Brain microvascular endothelial cell (primary cell): ENCODE data around the gene PACS1.

Source experiments
- DNase-seq: peaks from one replicate; pipeline ENCODE4 v3.0.0-alpha.2; 2020
- H3K27ac ChIP-seq: fragments of 250-450 bp; sonication (Bioruptor Pico); 2 replicates; pipeline ENCODE4 v1.5.1; 2020; ENCODE audit warnings: mild to moderate bottlenecking, moderate library complexity
- H3K27me3 ChIP-seq: fragments of 250-450 bp; sonication (Bioruptor Pico); replicated peaks from 2 replicates; pipeline ENCODE4 v1.5.1; 2020; ENCODE audit warnings: mild to moderate bottlenecking
- H3K36me3 ChIP-seq: fragments of 250-450 bp; sonication (Bioruptor Pico); replicated peaks from 2 replicates; pipeline ENCODE4 v1.5.1; 2020; ENCODE audit warnings: mild to moderate bottlenecking
- H3K4me3 ChIP-seq: 2 replicates; pipeline ENCODE4 v1.5.1; 2011; ENCODE audit warnings: low read depth, mild to moderate bottlenecking, control low read depth, low read length, moderate library complexity
- in situ Hi-C: cut with HindIII; loops from 2 replicates; pipeline ENCODE4 v1.10.0; 2017; ENCODE audit warnings: low sequenced_read_pairs, low pct_ligation_motif_present
- TF ChIP-seq, protein P1 (sequence below): IDR thresholded peaks from 2 replicates; pipeline ENCODE4 v1.5.1; 2011; ENCODE audit warnings: low read depth, mild to moderate bottlenecking, moderate library complexity, low read length, control low read depth, inconsistent platforms; ENCODE audit errors: missing control alignments

The PACS1 gene

GRCh38 chr11:66172146-66172545, 102.1 kb downstream of the PACS1 start:
- Histone ChIP-seq H3K36me3 (no peaks in the 10 kb centered on the region), H3K4me3 (no peak overlapping the region), H3K27ac (peak overlapping the region; percentile 46), H3K27me3 (no peaks in the 10 kb centered on the region)
- in situ Hi-C loops, result no loop called here
- DNase-seq, result peak; percentile 85
- TF ChIP-seq, protein P1, sequence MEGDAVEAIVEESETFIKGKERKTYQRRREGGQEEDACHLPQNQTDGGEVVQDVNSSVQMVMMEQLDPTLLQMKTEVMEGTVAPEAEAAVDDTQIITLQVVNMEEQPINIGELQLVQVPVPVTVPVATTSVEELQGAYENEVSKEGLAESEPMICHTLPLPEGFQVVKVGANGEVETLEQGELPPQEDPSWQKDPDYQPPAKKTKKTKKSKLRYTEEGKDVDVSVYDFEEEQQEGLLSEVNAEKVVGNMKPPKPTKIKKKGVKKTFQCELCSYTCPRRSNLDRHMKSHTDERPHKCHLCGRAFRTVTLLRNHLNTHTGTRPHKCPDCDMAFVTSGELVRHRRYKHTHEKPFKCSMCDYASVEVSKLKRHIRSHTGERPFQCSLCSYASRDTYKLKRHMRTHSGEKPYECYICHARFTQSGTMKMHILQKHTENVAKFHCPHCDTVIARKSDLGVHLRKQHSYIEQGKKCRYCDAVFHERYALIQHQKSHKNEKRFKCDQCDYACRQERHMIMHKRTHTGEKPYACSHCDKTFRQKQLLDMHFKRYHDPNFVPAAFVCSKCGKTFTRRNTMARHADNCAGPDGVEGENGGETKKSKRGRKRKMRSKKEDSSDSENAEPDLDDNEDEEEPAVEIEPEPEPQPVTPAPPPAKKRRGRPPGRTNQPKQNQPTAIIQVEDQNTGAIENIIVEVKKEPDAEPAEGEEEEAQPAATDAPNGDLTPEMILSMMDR, result no peak

GRCh38 chr11:66176650-66177049, 106.6 kb downstream of the PACS1 start:
- TF ChIP-seq, protein P1, result no peak
- H3K4me3 ChIP-seq, result no peak overlapping the region

DNA sequence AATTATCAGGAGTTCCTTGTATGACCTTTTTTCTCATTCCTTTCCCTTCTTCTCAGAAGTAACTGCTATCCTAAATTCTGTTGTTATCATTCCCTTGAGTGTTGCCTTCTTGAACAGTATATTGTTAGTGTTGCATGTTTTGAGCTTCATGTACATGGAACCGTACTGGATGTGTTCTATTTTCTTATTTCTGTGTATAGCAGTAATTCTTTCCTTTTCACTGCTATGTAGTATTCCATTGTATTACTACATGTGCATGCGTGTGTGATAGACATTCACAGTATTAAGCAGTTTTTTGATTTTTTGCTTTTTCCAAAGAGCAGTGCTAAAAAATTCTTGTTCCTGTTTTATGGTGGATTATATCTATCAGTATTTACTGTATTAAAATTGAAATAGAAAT, 108.1 kb downstream of the PACS1 start:
- Histone ChIP-seq H3K36me3 (no peaks in the 10 kb centered on the region), H3K4me3 (no peak overlapping the region), H3K27me3 (no peaks in the 10 kb centered on the region), H3K27ac (no peak overlapping the region)
- TF ChIP-seq, protein P1, result no peak
- no peak for DNase-seq
- in situ Hi-C loops, result no loop called here

More at GRCh38 chr11:66176650-66177049, 106.6 kb downstream of the PACS1 start:
- Histone ChIP-seq H3K27ac (no peak overlapping the region), H3K36me3 (no peaks in the 10 kb centered on the region), H3K27me3 (no peaks in the 10 kb centered on the region)
- no peak for DNase-seq
- in situ Hi-C loops, result no loop called here

- no peak overlapping the region for H3K27ac ChIP-seq
- H3K4me3 ChIP-seq, result no peak overlapping the region
- DNase-seq, result no peak
- no peaks in the 10 kb centered on the region for H3K27me3 ChIP-seq
- in situ Hi-C loops, result no loop called here
- H3K36me3 ChIP-seq, result no peaks in the 10 kb centered on the region
- TF ChIP-seq, protein P1, result no peak
Measured at GRCh38 chr11:66178871-66179270, 108.8 kb downstream of the PACS1 start.

GRCh38 chr11:66181632-66182315, 111.7 kb downstream of the PACS1 start:
- no peak for DNase-seq
- Histone ChIP-seq H3K36me3 (no peaks in the 10 kb centered on the region), H3K27ac (no peak overlapping the region), H3K27me3 (no peaks in the 10 kb centered on the region), H3K4me3 (no peak overlapping the region)
- TF ChIP-seq, protein P1, result no peak
- in situ Hi-C loops, result no loop called here
